ENCODE data around the gene PRICKLE1.

DNA sequence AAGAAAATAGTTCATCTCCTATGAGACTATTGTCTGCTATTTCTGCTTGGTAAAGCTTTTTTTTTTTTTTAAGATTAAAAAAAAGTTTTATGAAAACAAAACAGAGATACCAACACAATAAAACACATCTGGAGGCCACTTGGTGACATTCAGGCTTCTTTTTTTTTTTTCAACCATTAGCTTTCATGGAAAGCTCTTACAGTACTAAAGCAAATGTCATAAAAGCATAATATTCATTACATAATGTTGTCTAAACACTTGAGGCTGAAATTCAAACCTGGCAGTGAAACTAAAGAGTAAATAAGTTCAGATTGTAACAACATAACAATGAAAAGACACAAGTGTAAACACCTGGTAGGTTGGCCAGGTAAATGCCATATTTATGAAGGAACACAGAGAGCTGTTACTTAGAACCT, 14.7 kb downstream of the PRICKLE1 start:
- TF ChIP-seq, protein P1, sequence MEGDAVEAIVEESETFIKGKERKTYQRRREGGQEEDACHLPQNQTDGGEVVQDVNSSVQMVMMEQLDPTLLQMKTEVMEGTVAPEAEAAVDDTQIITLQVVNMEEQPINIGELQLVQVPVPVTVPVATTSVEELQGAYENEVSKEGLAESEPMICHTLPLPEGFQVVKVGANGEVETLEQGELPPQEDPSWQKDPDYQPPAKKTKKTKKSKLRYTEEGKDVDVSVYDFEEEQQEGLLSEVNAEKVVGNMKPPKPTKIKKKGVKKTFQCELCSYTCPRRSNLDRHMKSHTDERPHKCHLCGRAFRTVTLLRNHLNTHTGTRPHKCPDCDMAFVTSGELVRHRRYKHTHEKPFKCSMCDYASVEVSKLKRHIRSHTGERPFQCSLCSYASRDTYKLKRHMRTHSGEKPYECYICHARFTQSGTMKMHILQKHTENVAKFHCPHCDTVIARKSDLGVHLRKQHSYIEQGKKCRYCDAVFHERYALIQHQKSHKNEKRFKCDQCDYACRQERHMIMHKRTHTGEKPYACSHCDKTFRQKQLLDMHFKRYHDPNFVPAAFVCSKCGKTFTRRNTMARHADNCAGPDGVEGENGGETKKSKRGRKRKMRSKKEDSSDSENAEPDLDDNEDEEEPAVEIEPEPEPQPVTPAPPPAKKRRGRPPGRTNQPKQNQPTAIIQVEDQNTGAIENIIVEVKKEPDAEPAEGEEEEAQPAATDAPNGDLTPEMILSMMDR (conservative IDR thresholded peaks at IDR 0.05; ENCODE audit: low read depth, low read length) = no peak
- TF ChIP-seq POLR2A (IDR thresholded peaks at IDR 0.05; ENCODE audit: low read depth, low read length) (no peak), RCOR1 (IDR thresholded peaks at IDR 0.05; ENCODE audit: insufficient replicate concordance, low read length) (no peak), NFE2L2 (IDR thresholded peaks at IDR 0.05; ENCODE audit: low read depth, low read length) (no peak), MAFK (IDR thresholded peaks at IDR 0.05; ENCODE audit: low read depth, low read length) (no peak), MXI1 (IDR thresholded peaks at IDR 0.05; ENCODE audit: borderline replicate concordance, low read depth, low read length) (no peak), CEBPB (IDR thresholded peaks at IDR 0.05; ENCODE audit: low read depth, low read length) (no peak)
- TF ChIP-seq, protein P2, sequence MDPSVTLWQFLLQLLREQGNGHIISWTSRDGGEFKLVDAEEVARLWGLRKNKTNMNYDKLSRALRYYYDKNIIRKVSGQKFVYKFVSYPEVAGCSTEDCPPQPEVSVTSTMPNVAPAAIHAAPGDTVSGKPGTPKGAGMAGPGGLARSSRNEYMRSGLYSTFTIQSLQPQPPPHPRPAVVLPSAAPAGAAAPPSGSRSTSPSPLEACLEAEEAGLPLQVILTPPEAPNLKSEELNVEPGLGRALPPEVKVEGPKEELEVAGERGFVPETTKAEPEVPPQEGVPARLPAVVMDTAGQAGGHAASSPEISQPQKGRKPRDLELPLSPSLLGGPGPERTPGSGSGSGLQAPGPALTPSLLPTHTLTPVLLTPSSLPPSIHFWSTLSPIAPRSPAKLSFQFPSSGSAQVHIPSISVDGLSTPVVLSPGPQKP (IDR thresholded peaks at IDR 0.05; ENCODE audit: borderline replicate concordance, low read depth, low read length) = no peak
